HG02938 (cell line): ENCODE results near the gene ANKRD34A.

Experiments
- ATAC-seq: cut with Tn5 transposase; IDR thresholded peaks from one replicate; pipeline ENCODE4 v1.9.1; 2021; ENCODE audit warnings: mild to moderate bottlenecking, moderate library complexity; ENCODE audit not compliant: unreplicated experiment

Gene ANKRD34A

DNA sequence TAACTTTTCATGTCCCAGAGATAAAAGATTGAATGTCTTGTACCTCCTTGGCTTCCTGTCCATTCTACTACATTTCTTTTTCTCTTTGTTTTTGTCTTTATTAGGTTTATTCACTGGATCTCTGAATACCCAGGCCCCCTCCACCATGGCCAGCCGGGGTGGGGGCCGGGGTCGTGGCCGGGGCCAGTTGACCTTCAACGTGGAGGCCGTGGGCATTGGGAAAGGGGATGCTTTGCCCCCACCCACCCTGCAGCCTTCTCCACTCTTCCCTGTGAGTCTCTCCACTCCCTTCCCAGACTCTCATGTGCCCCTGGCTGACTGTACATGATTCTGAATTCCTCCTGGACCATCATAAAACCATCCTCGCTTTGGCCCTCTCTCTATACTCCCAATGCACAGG, 10.3 kb upstream of the ANKRD34A start:
- ATAC-seq, result no peak

DNA sequence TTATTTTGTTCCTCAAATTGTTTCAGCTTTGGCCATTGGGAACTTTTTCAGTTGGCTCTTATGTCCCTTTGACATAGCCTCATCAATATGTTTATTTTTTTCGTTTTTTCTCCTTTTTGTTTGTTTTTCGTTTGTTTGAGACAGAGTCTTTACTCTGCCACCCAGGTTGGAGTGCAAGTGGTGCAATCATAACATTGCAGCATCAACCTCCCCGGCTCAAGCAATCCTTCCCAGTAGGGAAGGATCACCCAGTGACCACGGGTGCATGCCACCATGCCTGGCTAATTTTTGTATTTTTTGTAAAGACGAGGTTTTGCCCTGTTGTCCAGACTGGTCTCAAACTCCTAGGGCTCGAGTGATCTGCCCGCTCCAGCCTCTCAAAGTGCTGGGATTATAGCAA, 8.2 kb upstream of the ANKRD34A start:
- ATAC-seq, result no peak

DNA sequence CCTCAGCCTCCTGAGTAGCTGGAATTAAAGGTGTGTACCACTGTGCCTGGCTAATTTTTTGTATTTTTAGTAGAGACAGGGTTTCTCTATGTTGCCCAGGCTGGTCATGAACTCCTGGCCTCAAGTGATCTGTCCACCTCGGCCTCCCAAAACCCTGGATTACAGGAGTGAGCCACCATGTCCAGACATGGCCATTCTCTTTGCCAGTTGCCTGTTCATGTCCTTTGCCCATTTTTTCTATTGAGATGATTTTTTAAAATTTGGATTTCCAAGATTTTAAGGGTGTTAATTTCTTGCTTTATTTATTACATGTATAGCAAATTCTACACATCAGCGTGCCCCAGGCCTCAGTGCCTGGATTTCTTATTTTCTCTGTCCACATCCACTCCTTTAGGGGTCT, 2.9 kb upstream of the ANKRD34A start:
- ATAC-seq, result no peak

DNA sequence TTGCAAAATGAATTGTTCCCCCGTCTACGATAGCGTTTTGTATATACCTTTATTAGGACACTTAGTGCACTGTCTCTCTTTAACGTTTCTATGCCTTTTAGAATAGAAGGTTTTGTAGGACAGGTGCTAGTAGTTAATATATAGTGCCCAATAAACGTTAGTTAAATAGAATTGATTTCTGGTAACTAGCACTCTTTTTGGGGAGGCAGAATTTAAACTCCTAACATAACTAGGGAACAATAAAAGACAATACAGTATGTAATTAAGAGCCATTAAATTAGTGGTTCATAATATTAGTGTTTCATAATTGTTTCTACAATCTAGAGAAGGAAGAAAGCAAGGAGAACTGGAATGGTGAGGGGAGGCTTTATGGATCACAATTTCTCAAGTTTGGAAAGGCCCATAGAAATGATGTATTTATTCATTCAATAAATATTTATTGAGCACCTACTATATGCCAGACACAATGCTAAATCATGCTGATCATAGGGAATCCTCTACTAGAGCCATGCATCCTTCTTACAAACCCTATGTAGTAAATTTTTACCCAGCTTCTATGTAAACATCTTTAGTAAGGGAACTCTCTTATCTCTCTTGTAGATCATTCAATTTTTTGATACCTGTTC, 857 bp upstream of the ANKRD34A start:
- ATAC-seq, result no peak

DNA sequence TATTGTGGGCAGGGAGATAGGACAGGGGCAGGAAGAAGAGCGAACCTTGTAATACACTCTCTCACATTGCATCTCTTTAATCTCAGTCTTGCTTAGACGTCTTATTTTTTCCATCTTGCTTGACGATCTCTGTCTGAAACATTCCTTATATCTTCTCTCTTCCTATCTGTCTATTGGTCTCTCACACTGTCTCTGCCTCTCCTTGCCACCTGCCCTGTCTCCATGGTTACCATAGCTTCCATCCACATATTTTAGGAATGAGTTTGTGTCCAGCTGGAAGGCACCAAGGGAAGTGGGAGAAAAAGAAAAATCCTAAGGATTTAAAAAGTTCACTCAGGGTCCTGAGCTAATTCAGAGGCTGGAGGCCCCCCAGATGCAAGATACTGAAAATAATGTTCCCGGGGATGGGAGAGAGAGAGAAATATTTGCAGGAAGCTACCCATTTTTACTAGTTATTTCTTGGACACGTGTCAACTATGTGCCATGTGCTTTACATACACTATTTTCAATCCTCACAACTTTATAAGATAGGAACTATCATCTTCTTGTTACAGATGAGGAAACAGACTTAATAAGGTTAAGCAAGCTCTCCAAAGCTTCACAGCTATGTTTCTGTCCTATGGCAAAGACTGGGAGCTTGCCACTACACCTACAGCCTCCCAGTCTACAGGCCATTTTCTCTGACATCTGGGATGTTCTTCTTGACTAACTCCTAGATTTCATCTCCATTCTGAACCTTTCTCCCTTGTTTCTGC, 933 bp downstream of the ANKRD34A start:
- no peak for ATAC-seq

DNA sequence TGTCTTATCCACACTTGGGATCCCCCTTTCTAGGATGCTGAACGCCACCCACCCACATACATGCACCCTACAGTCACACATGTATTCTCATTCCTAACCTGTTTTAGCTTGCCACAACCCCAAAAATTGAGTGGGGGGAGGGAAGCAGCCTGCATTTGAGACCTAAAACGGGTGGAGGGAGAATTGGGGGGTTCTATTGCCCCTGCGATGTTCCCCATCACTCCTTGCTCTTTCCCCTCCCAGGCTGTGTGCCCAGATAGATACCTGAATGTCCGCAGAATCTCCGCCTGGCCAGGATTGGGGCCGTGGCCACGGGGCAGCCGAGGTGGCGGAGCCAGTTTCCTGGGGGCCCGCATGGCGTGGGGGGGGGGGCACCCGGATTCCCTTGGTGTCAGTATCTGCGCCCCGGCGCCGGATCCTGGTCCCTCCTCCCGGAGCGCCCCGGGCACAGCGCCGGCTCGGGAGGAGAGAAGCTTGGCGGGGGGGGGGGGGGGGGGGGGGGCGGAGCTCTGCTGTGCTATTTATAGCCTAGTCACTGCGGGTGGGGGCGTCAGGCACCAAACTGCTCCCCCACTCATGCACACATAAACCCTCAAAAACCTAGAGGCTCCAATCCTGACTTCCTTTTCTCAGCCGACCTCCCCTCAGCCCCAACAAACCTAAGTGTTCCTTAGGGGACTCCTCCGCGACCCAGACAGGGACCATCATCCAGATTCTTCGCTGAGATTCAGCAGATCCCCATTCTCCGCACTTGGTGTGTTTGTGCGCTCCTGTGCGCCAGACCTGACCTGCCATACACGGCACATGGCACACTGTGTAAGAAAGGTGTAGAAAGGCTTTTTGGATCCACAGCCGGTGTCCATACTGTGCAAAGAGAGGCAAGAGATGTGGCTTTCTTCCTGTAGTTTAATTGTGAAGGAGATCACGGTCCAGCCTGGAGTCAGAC, 1.9 kb downstream of the ANKRD34A start:
- no peak for ATAC-seq

DNA sequence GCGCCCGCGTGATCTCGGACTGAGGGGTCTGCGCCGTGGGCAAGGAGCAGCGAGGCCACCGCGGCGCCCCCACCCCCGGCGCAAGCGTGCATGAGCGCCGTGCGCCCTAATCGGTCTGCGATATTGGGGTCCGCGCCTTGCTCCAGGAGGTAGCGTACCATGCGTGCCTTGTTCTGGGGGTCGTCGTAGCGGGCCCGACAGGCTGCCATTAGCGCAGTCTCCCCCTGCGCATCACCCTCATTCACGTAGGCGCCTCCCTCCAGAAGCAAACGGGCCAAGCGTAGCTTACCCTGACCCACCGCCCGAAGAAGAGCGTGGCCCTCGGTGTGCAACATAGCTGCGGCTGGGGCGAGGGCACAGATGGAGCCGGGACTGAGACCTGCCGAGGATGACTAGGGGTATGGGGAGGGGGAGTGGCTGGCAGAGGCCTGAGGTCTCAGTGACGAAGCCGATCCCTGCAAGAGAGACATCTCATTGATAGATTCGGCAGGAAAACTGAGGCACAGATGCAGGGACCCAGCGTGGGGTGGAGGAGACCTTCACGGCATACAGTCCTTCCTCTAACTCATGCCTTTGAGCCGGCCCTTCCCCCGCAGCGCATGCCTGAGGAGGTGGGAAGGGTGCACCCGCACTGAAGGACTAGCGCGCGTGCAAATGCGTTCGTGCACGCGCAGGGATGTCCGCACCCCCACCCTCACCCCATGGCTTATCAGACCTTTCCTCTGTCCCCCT, 2.8 kb downstream of the ANKRD34A start:
- no peak for ATAC-seq

DNA sequence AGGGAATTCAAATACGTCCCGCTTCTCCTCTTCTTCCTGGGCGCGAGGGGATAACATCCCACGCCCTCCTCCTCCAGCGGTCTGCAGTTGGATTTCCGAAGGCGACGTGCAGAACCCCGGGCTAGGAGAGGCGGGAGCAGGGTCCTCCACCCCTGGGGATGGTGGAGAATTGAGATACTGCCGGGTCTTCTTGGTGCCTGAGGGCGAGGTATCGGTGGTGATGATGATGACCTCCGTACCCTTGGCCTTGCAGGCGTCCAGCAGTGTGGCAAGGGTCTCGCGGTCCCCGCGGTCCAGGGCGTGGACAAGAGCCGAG, 3.3 kb downstream of the ANKRD34A start:
- no peak for ATAC-seq

DNA sequence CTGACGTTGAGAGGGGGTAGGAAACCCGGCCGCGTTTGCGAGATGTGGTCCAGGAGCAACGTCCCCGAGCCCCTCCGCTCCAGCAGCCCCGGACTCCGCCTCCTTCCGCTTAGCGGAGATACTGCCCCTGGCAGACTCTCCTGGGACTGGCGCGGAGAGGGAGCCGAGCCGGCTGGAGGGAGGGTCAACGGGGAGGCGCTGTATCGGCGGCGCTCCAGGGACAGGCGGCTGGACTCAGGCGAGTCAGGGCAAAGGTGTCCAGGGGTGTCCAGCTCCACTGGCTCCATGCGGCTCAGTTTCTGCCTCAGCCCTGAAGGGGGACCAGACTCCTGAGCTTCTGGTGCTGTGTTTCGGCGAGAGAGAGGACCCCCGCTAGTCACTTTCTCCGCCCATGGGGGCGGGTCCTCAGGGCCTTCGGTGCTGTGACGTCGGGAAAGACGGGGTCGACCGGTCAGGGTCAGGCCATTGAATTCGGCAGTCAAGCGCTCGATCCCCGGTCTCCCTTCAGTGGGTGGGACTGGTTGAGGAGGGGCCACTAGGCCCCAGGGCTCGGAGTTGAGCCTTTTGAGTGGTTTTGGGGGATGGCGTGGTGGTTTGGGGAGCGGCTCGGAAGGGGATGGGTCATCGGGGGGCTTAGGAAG, 3.8 kb downstream of the ANKRD34A start:
- no peak for ATAC-seq

DNA sequence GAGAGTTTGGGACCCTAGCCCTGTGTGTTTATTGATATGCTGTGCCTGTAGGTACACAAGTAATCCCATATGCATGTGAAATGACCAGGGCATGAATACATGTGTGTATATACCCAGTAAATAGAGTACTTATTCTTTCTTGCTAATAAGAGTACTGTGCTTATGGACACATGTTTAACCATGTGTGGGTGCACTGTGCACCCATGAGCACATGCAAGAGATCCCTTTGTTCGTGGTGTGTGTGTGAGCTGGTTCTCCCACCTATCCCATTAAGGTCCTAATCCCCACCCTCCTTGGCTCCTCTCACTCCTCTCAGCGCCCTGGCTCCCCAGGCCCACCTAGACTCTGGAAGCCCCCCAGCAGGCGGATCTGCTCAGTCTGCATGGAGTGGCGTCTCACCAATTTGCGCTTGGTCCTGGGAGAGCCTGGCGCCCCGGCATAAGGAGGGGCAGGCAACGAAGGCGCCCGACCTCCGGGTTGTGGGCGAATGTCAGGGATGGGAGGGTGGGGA, 4.4 kb downstream of the ANKRD34A start:
- no peak for ATAC-seq

DNA sequence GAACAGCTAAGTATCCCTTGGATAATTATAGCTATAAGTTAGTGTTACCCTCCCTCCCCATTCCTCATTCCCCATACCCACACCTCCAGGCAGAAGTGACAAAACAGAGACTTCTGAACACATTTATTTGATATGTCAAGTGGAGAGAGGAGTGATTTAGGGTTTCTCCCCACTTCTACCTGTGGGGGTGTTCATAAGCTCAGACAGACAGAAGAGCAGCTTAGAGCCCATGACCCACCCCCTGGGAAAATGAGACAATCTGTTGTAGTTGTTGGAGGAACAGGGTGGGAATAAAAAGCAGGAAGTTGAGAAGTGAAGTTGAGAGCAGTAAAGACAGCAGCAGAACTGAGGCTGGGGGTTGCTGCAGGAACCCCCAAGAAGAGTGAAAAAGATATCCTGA, 5.0 kb downstream of the ANKRD34A start:
- no peak for ATAC-seq

DNA sequence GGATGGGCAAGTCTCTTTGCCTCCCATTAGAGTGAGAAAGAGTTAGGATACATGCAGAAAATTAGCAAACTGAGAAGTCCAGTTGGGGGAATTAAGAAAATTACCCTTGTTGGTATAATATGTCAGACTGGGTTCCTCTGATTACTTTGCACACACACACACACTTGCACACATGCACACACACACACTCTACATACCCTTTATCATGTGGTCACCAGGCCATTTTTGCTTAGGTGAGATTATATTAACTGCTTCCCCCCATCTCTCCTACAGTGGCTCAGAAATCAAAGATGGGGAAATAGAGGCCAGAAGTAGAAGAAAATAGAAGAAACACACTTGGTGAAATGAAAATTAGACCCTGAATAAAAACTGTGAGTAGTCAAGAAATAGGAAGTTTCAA, 5.6 kb downstream of the ANKRD34A start:
- no peak for ATAC-seq

DNA sequence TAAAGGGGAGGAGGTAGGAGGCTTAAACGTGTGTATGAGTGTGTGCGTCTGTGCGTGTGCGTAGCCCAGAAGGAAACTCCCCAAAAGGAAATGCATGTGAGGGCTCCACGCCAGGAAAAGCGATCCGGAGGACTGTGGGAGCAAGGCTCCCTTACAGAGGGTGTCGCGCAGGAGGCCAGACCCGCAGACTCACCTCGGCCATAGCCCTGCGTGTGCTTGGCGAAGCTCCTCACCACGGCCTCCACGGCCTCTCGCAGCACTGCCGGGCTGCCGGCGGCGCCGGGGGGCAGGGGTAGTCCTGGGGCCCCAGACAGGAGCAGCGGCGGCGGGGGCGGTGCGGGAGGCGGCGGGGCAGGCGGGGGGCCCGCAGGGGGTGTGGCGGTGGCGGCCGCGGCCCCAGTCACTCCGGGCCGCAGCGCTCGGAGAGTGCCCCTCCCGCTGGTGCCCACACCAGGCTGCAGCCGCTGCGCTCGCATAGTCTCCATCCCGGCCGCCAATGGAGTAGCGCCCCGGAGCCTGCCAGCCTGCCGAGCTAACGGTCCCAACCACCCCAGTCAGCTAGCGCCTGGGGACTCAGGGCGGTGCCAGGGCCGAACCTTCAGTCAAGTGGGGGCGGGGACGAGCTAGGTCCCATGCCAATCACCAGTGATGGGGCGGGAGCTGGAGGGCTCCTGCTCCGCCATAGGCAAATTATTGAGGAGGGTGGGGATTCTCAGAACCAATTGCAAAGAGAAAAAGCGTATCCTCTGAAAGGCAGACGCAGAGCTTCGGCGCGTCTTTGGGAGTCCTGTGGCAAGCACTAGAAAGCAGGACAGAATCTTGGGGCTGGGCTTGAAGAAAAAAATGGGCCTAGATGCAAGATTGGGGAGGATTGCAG, 6.7 kb downstream of the ANKRD34A start, which contains the start of gene LIX1L:
Gene LIX1L, minus strand, starts transcription at position 575 of the 877 bp plus-strand sequence. Its CDS starts 90 bp downstream, at position 485.
- peak; percentile 84 for ATAC-seq

DNA sequence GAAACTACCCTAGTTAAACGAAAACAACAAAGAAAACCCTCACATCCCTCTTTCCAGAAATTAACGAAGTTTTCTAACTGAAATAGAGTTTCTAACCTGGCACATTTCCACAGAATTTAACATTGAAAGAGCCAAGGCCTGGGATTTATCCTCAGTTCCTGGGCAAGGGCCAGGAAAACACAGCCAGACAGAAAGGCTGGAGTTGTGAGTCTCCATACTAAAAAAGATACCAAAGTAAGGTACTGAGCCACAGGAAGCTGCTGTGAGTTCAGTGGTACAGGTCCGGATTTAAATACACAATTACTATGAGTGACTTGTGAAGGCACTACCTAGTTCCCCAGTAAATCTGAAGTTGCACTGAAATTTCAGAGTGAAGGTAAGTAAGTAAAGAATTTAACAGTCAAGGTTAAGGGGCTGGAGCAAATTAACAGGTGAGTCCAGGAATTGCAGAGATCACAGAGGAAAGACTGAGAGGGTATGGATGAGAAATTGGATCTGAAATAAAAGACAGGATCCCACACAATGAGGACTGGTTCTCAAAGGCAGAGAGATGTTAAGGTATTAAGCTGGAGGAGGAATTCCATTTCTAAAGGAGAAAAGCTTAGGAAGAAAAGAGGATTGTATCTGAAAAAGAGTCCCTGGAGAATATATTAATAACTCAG, 7.5 kb downstream of the ANKRD34A start:
- no peak for ATAC-seq

DNA sequence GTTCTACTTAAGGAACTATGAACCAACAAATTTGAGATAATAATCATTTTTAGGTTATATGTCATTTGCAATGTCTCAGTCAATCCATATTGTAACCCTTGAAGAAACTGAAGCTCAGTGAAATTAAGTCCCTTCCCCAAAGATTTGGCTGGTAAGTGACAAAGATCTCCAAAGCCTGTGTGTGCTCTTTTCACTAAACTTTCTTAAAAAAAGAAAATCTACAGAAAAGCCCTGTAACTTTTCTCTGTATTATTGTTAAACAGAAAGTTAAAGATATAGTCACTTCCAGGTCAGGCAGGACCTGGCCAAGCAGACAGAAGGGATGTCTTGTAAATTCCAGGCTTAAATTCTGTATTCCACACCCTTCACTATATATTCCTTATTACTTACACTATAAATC, 8.0 kb downstream of the ANKRD34A start:
- no peak for ATAC-seq

DNA sequence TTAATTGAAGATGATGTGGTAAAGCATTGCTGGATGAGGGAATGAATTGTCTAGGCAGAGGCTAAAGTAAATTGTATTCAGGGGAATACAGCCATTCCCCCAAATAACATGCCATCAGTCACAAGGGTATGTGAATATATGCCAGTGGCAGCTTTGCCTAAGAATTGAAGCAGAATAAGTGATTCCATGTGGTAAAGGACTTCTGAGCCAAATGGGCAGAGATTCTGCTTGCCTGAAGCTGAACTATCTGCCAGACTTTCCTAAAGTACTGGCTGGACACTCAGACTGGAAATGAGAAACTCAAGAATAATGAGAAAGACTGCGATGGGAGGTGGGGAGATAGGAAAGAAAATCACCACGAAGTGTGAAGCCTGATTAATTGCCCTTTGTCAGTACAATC, 8.9 kb downstream of the ANKRD34A start:
- ATAC-seq, result no peak

DNA sequence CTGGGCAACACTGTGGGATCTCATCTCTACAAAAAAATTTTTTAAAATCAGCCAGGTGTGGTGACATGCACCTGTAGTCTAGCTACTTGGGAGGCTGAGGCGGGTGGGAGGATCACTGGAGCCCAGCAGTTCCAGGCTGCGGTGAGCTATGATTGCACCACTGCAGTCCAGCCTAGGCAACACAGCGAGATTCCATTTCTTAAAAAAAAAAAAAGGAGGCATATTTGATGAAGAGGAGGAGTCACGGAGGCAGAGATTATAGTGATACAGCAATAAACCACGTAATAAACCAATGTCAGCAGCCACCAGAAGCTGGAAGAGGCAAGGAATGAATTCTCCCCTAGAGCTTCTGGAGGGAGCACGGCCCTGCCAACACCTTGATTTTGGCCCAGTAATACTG, 10.5 kb downstream of the ANKRD34A start:
- ATAC-seq, result no peak

DNA sequence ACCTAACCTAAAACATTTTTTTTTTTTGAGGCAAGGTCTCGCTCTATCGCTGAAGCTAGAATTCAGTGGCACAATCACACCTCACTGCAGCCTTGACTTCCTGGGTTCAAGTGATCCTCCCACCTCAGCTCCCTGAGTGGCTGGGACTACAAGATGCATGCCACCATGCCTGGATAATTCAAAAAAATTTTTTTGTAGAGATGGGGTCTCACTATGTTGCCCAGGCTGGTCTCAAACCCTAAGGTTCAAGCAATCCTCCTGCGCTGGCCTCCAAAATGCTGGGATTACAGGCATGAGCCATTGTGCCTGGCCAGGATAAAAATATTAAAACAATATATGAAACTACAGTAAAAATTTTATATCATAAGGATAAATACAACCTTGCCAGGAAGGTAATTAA, 11.5 kb downstream of the ANKRD34A start:
- ATAC-seq, result no peak

DNA sequence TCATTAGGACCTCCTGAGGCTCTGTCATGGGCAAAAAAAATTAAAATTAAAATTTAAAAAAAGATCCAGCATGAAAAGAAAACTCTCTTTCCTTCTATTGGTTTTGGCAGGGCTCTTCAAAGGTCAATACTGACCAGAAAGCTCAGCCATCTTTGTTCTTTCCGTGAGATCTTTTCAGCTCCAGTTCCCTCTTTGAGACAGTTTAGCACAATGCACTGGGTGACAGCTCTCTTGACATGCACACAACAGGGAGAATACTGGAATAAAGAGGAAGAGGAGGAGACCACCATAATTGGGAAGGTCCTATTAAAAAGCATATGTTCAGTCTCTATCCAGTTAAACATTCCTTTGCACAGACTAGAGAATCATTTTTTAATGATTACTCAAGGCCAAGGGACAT, 12.8 kb downstream of the ANKRD34A start:
- ATAC-seq, result no peak
